Measurements from ENCODE around the gene TIMM50.
"Not testable (repeated sequence)": the region's sequence is repeated elsewhere in the genome, so short reads cannot be mapped to it uniquely, and the experiment has no call there.

TIMM50 gene

GRCh38 chr19:39480337-39481228 lies at the start of gene TIMM50:
TSS of gene TIMM50 (plus strand) at chr19:39480838. CDS start at chr19:39480854, 16 bp downstream.
- DNase-seq: peak; percentile 95 to 99

DNA sequence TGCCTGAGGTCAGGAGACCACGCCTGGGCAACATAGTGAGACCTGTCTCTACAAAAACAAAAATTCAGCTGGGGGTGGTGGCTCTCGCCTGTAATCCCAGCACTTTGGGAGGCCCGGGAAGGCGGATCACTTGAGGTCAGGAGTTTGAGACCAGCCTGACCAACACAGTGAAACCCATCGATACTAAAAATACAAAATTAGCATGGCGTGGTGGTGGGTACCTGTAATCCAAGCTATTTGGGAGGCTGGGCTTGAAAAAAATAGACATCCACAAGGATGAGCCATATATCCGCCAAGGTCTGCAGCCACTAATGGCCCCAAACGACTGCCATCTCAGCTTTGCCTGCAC lies 48.0 kb upstream of the TIMM50 start:
- DNase-seq: no peak

DNA sequence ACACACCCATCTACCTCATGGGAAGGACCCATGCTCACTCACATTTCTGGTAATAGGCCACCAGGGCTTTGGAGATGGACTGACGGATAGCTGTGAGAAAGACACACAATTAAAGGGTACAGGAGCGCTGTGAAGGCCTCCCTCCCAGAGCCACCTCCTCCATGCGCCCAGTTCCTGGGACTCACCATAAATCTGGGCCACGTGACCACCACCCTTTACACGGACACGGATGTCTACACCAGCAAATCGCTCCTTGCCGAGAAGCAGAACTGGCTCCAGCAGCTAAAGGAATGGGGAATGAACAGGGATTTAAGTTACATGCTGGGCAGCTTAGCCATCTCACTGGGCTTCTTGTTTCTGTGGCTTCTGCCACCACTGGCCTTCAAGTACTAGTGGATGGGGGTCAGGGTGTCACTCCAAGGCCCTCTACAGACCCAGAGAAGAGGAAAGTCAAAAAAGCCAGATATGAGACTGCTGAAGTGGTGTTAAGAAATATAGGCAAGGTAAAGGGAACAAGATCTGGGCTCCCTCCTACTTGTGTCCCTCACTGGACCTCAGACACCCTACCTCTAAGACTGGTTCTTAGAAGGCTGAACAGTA lies 47.1 kb upstream of the TIMM50 start:
- no peak for DNase-seq

- DNase-seq: no peak
Measured at GRCh38 chr19:39434123-39435076, 46.2 kb upstream of the TIMM50 start.

GRCh38 chr19:39435499-39436349 lies 44.9 kb upstream of the TIMM50 start, which contains the start of gene RPS16:
TSS of gene RPS16 (minus strand) at chr19:39435949. CDS start at chr19:39435895, 54 bp downstream.
- DNase-seq: peak; percentile 99

GRCh38 chr19:39436350-39436716 lies 44.3 kb upstream of the TIMM50 start:
- DNase-seq: no peak

DNA sequence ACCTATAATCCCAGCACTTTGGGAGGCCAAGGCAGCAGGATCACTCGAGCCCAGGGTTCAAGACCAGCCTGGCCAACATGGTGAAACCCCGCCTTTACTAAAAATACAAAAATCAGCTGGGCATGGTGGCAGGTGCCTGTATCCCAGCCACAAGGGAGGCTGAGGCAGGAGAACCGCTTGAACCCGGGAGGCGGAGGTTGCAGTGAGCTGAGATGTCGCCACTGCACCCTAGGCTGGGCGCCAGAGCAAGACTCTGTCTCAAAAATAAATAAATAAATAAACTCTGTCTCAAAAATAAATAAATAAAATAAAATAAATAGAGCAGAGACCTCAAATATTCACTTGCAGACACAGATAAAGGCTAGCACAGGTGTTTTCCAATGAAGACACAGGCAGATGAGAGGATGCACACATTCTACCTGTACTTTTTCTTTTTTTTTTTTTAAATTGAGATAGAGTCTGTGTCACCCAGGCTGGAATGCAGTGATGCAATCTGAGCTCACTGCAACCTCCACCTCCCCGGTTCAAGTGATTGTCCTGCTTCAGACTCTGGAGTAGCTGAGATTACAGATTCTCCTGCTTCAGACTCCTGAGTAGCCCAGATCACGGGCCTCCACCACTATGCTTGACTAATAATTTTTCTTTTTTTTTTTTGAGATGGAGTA lies 42.2 kb upstream of the TIMM50 start:
- DNase-seq: no peak

GRCh38 chr19:39444598-39445195 lies 35.9 kb upstream of the TIMM50 start:
- no peak for DNase-seq

DNA sequence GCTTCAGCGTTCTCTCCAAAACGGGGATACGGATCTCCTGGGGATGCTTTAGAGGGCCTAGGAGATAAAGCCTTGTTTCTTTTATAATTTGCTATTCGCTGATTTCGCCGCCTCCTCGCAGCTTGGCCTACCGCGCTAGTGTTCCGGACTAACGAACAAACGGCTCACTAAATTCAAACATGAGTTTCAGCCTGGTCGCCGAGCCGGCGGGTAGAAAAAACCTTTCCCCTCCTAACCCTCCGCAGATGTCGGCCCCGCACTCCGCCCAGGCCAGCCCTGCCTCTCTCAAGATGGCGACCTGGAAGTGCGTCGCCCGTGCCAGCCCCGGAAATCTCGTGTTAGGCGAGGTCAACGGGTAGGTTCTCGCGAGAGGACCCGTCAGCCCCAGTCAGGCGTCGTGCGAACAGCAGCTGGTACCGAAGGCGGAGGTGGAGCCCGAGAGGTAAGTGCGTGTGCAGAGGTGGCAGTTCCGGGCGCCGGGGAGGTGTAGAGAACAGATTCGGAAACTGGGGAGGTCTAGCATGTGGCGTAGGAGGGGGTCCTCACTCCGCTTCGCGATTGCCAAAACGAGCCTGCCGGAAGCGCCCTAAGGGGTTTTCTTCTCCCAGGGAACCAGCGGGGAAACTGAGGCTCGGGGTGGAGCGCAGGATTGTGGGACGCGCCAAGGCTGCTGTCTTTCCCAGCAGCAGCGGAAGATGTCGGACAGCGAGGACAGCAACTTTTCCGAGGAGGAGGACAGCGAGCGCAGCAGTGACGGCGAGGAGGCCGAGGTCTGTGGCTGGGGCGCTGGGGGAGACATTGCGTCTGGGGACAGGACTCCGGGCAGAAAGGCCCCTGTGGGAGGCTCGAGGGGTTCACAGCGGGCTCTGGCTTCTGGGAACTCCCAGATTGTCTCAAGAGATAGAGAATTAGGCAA lies 35.2 kb upstream of the TIMM50 start, which contains the start of gene SUPT5H:
Gene SUPT5H, plus strand, starts transcription at position 387 of the 916 bp plus-strand sequence. Its CDS starts 309 bp downstream, at position 696.
- peak; percentile 93 to 99 for DNase-seq

DNA sequence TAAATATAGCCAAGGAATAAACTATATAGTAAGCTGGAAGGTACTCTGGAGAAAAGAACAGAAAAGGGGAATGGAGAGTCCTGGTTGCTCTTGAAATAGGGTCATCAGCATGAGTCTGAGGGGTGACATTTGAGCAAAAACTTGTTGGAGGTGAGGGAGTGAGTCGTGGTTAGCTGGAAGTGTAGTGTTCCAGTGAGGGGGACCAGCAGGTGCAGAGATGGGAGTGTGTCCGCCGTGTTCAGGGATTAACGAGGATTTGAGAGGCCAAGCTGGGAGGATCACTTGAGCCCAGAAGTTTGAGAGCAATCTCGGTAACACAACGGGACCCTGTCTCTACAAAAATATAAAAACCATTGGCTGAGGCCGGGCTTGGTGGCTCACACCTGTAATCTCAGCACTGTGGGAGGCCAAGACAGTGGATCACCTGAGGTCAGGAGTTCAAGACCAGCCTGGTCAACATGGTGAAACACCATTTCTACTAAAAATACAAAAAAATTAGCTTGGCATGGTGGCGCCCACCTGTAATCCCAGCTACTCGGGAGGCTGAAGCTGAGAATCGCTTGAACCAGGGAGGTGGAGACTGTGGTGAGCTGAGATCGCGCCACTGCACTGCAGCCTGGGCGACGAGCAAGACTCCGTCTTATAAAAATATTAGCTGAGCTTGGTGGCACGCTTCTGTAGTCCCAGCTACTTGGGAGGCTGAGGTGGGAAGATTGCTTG lies 34.1 kb upstream of the TIMM50 start:
- DNase-seq: no peak

DNA sequence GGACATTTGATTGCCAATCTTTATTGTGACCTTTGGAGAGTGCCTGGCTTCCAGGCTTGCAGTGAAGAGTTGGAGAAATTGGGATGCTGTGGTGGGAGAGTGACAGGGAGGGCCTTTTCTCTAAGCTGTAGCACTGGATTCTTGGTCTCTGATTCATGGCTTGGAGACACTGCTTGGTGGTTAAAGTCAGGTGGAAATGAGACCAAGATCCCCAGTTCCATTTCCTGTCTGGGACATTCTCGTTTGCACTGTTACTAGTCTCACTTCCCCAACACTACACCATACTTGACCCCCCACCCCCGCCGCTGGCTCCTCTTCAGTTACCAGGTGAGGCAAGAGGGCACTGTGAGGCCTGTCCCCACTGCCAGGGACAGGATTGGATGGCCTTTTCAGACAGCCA lies 32.4 kb upstream of the TIMM50 start:
- DNase-seq: no peak

- DNase-seq: no peak
Measured at GRCh38 chr19:39449116-39449797, 31.4 kb upstream of the TIMM50 start.

GRCh38 chr19:39451257-39451656 lies 29.4 kb upstream of the TIMM50 start:
- not testable (repeated sequence) for DNase-seq

DNA sequence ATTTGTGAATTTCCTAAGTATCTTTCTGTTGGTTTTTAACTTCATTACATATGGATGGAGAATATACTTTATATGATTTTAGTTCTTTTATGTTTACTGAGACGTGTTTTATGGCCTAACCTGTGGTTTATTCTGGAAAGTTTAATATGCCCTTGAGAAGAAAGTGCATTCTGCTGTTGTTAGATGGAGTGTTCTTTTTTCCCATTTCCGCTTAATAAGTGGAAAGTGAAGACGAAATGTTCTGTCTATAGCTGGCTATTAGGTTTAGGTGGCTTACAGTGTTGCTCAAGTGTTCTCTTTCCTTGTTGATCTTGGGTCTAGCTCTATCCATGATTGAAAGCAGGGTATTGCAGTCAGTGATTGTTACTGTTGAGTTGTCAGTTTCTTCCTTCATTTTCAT lies 17.2 kb upstream of the TIMM50 start:
- DNase-seq: no peak

- no peak for DNase-seq
Measured at GRCh38 chr19:39465956-39466747, 14.5 kb upstream of the TIMM50 start.

DNA sequence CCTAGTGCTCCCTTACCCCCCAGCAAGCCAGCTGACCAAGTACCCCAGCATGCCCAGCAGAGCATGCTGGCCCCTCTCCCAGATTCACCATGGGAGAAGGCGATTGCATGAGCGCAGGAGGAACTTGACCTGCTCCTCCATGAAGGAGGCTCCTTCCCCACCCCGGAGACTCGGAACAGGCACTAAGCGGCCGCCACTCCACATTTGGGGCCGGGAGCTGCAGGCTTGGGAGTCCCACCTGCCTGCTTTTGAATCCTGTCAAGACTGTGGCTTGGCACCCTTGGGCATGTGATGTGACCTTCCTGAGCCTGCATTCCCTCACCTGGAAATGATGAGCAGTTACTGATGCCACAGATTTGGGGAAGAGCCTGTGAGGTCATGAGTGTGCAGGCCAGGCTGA lies 12.7 kb upstream of the TIMM50 start:
- no peak for DNase-seq

- DNase-seq: no peak
Measured at GRCh38 chr19:39469036-39469435, 11.6 kb upstream of the TIMM50 start.

DNA sequence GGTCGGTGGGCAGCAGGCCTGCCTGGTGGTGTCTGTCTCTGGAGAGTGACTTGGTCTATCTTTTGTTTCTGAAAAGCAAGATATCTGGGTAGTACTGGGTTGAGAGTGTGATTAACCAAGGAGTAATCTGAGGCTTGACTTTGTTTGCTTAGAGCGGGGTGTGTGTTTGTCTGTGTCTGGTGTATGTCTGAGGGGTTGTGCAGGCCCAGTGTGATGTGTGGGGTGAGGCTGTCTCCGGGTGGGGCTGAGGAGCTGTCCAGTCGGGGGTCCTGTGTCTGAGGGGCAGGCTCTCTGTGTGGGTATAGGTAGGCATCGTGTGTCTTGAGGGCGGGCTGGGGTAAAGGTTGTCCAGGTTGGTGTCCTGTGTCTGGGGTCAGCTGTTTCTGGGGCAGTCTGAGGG lies 11.1 kb upstream of the TIMM50 start:
- no peak for DNase-seq
